IMR-90 (cell line): ENCODE results near the gene RNF149. TPM values are rescaled to one million over a fixed set of nuclear protein-coding genes. Genes with fewer than 3 reads are reported as not detected.

Source experiments
- ATAC-seq: fragments of 200-7000 bp; cut with Tn5 transposase; 2 replicates; pipeline ENCODE4 v1.9.1; 2020; ENCODE audit warnings: low read depth, mild to moderate bottlenecking, moderate library complexity
- BruUV-seq: library from RNA; stranded (reverse); fragments of 400-500 nt; replicated peaks from 2 replicates; lab custom pipeline; 2021; lab: Mats Ljungman, UMichigan
- CTCF ChIA-PET: fragments of 300-600 bp; formaldehyde crosslinking; extraction: SDS; loops from one replicate; lab custom pipeline; 2021; ENCODE audit warnings: antibody characterized with exemption; lab: Yijun Ruan, JAX
- POLR2A ChIA-PET: fragments of 300-600 bp; sonication (Branson Sonifier 250); formaldehyde crosslinking; loops from one replicate; lab custom pipeline; 2022; ENCODE audit warnings: antibody characterized with exemption; ENCODE audit not compliant: unreplicated experiment; lab: Charles Lee
- DNase-seq: peaks from one replicate; pipeline ENCODE4 v3.0.0; 2013
- H2AFZ ChIP-seq: replicated peaks from 2 replicates; pipeline ENCODE3; 2013; ENCODE audit warnings: low read length, mild to moderate bottlenecking; ENCODE audit not compliant: poor library complexity
- H2AK5ac ChIP-seq: 2 replicates; pipeline ENCODE4 v1.6.1; 2013; ENCODE audit warnings: low read depth, low read length, inconsistent platforms
- H2AK9ac ChIP-seq: replicated peaks from 2 replicates; pipeline ENCODE3; 2013; ENCODE audit warnings: mild to moderate bottlenecking, low read depth, low read length, moderate library complexity; ENCODE audit not compliant: poor library complexity
- H2BK120ac ChIP-seq: 2 replicates; pipeline ENCODE4 v1.6.1; 2013; ENCODE audit warnings: low read depth, low read length, inconsistent platforms
- H2BK15ac ChIP-seq: 3 replicates; pipeline ENCODE4 v1.6.1; 2013; ENCODE audit warnings: low read depth, low read length, inconsistent platforms
- H2BK20ac ChIP-seq: 2 replicates; pipeline ENCODE4 v1.6.1; 2013; ENCODE audit warnings: low read depth, mild to moderate bottlenecking, inconsistent platforms, low read length, moderate library complexity
- H2BK5ac ChIP-seq: 2 replicates; pipeline ENCODE4 v1.6.1; 2013; ENCODE audit warnings: mild to moderate bottlenecking, low read depth, low read length, inconsistent platforms; ENCODE audit not compliant: poor library complexity, severe bottlenecking
- H3K14ac ChIP-seq: replicated peaks from 2 replicates; pipeline ENCODE4 v1.6.1; 2013; ENCODE audit warnings: low read depth, low read length, inconsistent platforms
- H3K18ac ChIP-seq: 2 replicates; pipeline ENCODE4 v1.6.1; 2013; ENCODE audit warnings: low read depth, low read length, control low read depth
- H3K23ac ChIP-seq: 2 replicates; pipeline ENCODE4 v1.6.1; 2013; ENCODE audit warnings: low read depth, low read length, inconsistent platforms
- H3K27ac ChIP-seq: 2 replicates; pipeline ENCODE4 v1.5.1; 2013; ENCODE audit warnings: mild to moderate bottlenecking, control low read depth, low read length; ENCODE audit not compliant: insufficient read depth
- H3K27me3 ChIP-seq: 2 replicates; pipeline ENCODE4 v1.6.1; 2013; ENCODE audit warnings: low read length; ENCODE audit not compliant: control insufficient read depth, insufficient read depth
- H3K36me3 ChIP-seq: 2 replicates; pipeline ENCODE4 v1.6.1; 2013; ENCODE audit warnings: low read length, mixed read lengths; ENCODE audit not compliant: control insufficient read depth, insufficient read depth
- H3K4ac ChIP-seq: 2 replicates; pipeline ENCODE4 v1.6.1; 2013; ENCODE audit warnings: low read depth, low read length, inconsistent platforms
- H3K4me1 ChIP-seq: 2 replicates; pipeline ENCODE4 v1.6.1; 2013; ENCODE audit warnings: low read length, mixed read lengths; ENCODE audit not compliant: control insufficient read depth, insufficient read depth
- H3K4me2 ChIP-seq: 2 replicates; pipeline ENCODE4 v1.6.1; 2013; ENCODE audit warnings: low read depth, mild to moderate bottlenecking, control low read depth, low read length, moderate library complexity
- H3K4me3 ChIP-seq: 2 replicates; pipeline ENCODE4 v1.5.1; 2013; ENCODE audit warnings: low read depth, mild to moderate bottlenecking, control low read depth, low read length, moderate library complexity; ENCODE audit not compliant: insufficient read depth
- H3K56ac ChIP-seq: 2 replicates; pipeline ENCODE4 v1.6.1; 2013; ENCODE audit warnings: low read length, inconsistent platforms; ENCODE audit not compliant: insufficient read depth; ENCODE audit errors: extremely low read depth
- H3K79me1 ChIP-seq, 2 experiments: 2 replicates each; pipeline ENCODE4 v1.6.1; 2013; ENCODE audit warnings: low read length in 2 of 2, inconsistent platforms in 1 of 2, low read depth in 1 of 2
- H3K9ac ChIP-seq: 2 replicates; pipeline ENCODE4 v1.6.1; 2013; ENCODE audit warnings: low read depth, low read length, control low read depth
- H3K9me1 ChIP-seq: 2 replicates; pipeline ENCODE4 v1.6.1; 2013; ENCODE audit warnings: low read length, inconsistent platforms; ENCODE audit not compliant: insufficient read depth
- H3K9me3 ChIP-seq: 2 replicates; pipeline ENCODE4 v1.6.1; 2013; ENCODE audit warnings: low read length; ENCODE audit not compliant: control insufficient read depth, insufficient read depth
- H4K20me1 ChIP-seq: 2 replicates; pipeline ENCODE4 v1.6.1; 2013; ENCODE audit warnings: low read length, inconsistent platforms; ENCODE audit not compliant: insufficient read depth
- H4K5ac ChIP-seq: 2 replicates; pipeline ENCODE4 v1.6.1; 2013; ENCODE audit warnings: mild to moderate bottlenecking, low read depth, low read length, control low read depth
- H4K8ac ChIP-seq, 2 experiments: 2 replicates each; pipeline ENCODE4 v1.6.1; 2013; ENCODE audit warnings: low read depth in 2 of 2, low read length in 2 of 2, control low read depth in 1 of 2, inconsistent platforms in 1 of 2
- H4K91ac ChIP-seq: 2 replicates; pipeline ENCODE4 v1.6.1; 2013; ENCODE audit warnings: low read depth, low read length, inconsistent platforms; ENCODE audit not compliant: insufficient read depth
- CEBPB ChIP-seq: IDR thresholded peaks from 2 replicates; pipeline ENCODE4 v1.6.1; 2012; ENCODE audit warnings: low read depth, low read length, improper control_type of control experiment
- ELK1 ChIP-seq: fragments of 150-350 bp; IDR thresholded peaks from 2 replicates; pipeline ENCODE4 v1.6.1; 2016; ENCODE audit warnings: low read depth, mild to moderate bottlenecking, low read length, moderate library complexity, borderline replicate concordance
- MAZ ChIP-seq: IDR thresholded peaks from 2 replicates; pipeline ENCODE4 v1.6.1; 2012; ENCODE audit warnings: low read depth, mild to moderate bottlenecking, low read length, improper control_type of control experiment, moderate library complexity, borderline replicate concordance
- RAD21 ChIP-seq: IDR thresholded peaks from 2 replicates; pipeline ENCODE4 v1.6.1; 2012; ENCODE audit warnings: low read length, improper control_type of control experiment
- WGBS, 2 experiments: methylation state at CpG; one replicate each; pipeline versions ENCODE4 v1.1.5 to v1.1.7; 2013; ENCODE audit warnings: missing lambda C conversion rate in 2 of 2; ENCODE audit not compliant: insufficient read length in 1 of 2; ENCODE audit errors: extremely low coverage in 2 of 2; 5-methylcytosine and 5-hydroxymethylcytosine counted together
- dilution Hi-C: fragments of 300-500 bp; cut with HindIII; formaldehyde crosslinking; loops from one replicate; pipeline ENCODE4 v1.14.3; 2018; ENCODE audit warnings: low sequenced_read_pairs; ENCODE audit not compliant: unreplicated experiment
- in situ Hi-C: fragments of 300-500 bp; cut with MboI; formaldehyde crosslinking; loops from 3 replicates; pipeline ENCODE4 v1.14.3; 2019; ENCODE audit warnings: low sequenced_read_pairs, inconsistent platforms, mixed read lengths
- intact Hi-C: fragments of 100-400 bp; cut with micrococcal nuclease; formaldehyde crosslinking; loops from 2 replicates; pipeline ENCODE4 v1.10.0; 2022
- polyA plus RNA-seq, 3 experiments: library from polyadenylated mRNA; depleted of rRNA; stranded (reverse); fragments of >200 nt; gene quantifications; 2 replicates each; pipeline ENCODE4 v1.2.3, GENCODE V29; 2012; ENCODE audit warnings: low replicate concordance in 1 of 3
- total RNA-seq: library from RNA; depleted of rRNA; stranded (reverse); fragments of >200 nt; gene quantifications from 2 replicates; pipeline ENCODE4 v1.2.3, GENCODE V29; 2012

RNF149 gene
- total and polyA plus RNA-seq, 2 of the 4 experiments (the other 2 are of a cell fraction): 14.5 to 18.6 TPM

GRCh38 chr2:101342625-101343008, 34.1 kb upstream of the RNF149 start:
- no peaks in the 10 kb centered on the region; the same call in 1 of the 2 replicates for H3K9me1 ChIP-seq
- H4K20me1 ChIP-seq: no peaks in the 10 kb centered on the region
- H3K56ac ChIP-seq: no peak overlapping the region
- no peak overlapping the region; the same call in 1 of the 2 replicates for H2AK5ac ChIP-seq
- no peak overlapping the region for H3K4ac ChIP-seq
- POLR2A ChIA-PET: no interaction called here
- H2BK5ac ChIP-seq: no peak overlapping the region
- H3K4me1 ChIP-seq: peaks cover 2% of the 10 kb centered on the region; the same call in 1 of the 2 replicates
- no peak overlapping the region for H3K4me3 ChIP-seq
- no peak overlapping the region for H4K91ac ChIP-seq
- no peak overlapping the region for H3K9ac ChIP-seq
- no peak overlapping the region for H3K14ac ChIP-seq
- WGBS, 2 experiments: 92% methylated on average over 11 of the region's 15 CpGs; no CpG with 5 or more reads in 1 of the 2 experiments
- H2BK20ac ChIP-seq: no peak overlapping the region
- dilution Hi-C loops: no loop called here
- CTCF ChIA-PET: interaction anchor here (0.6 to 1.8 kb wide), 10 partner anchors 20 to 494 kb away, joined by 3 to 8 read pairs (median 4); partner anchors contain the start of gene CREG2
- no peak overlapping the region for H4K5ac ChIP-seq
- H3K27ac ChIP-seq: no peak overlapping the region
- ATAC-seq (no peak), DNase-seq (no peak)
- no peak overlapping the region for H3K4me2 ChIP-seq
- H3K27me3 ChIP-seq: no peaks in the 10 kb centered on the region
- H2AFZ ChIP-seq: no peak overlapping the region
- no peak overlapping the region for H2AK9ac ChIP-seq
- no peaks in the 10 kb centered on the region for H3K36me3 ChIP-seq
- H3K79me1 ChIP-seq: no peaks in the 10 kb centered on the region
- TF ChIP-seq ELK1 (no peak), CEBPB (0 out of 2 replicates have a peak, but pooled peaks have one; percentile 4), RAD21 (no peak), MAZ (no peak)
- H3K18ac ChIP-seq: no peak overlapping the region
- no peak overlapping the region for H3K23ac ChIP-seq
- no peak overlapping the region for H4K8ac ChIP-seq
- no peaks in the 10 kb centered on the region for H3K9me3 ChIP-seq
- H2BK15ac ChIP-seq: no peak overlapping the region
- no peak overlapping the region for H2BK120ac ChIP-seq
- in situ Hi-C loops: loop anchor here (10.0 kb wide), 1 partner anchor 492 kb away; no protein-coding TSS in a partner anchor
- BruUV-seq: no TSS peak
- intact Hi-C loops: loop anchor here (2.0 to 5.0 kb wide), 2 partner anchors 354 to 490 kb away; partner anchors contain the start of gene MAP4K4
